Stimulated activated CD8-positive, alpha-beta memory T cell treated with anti-CD3 and anti-CD28 coated beads, Interleukin-2, amount 100 ng/mL, for 48 hours (primary cell): Measurements from ENCODE around the gene FAM120A.
A peak's percentile ranks its signal among the peaks of the same experiment; 100 is the strongest.
"Not testable (repeated sequence)": the region's sequence is repeated elsewhere in the genome, so short reads cannot be mapped to it uniquely, and the experiment has no call there.

Experiments used
- DNase-seq, 2 donors: peaks; one replicate each; pipeline ENCODE4 v3.0.0-alpha.2; 2020; ENCODE audit warnings: low read depth in 2 of 2

FAM120A gene

DNA sequence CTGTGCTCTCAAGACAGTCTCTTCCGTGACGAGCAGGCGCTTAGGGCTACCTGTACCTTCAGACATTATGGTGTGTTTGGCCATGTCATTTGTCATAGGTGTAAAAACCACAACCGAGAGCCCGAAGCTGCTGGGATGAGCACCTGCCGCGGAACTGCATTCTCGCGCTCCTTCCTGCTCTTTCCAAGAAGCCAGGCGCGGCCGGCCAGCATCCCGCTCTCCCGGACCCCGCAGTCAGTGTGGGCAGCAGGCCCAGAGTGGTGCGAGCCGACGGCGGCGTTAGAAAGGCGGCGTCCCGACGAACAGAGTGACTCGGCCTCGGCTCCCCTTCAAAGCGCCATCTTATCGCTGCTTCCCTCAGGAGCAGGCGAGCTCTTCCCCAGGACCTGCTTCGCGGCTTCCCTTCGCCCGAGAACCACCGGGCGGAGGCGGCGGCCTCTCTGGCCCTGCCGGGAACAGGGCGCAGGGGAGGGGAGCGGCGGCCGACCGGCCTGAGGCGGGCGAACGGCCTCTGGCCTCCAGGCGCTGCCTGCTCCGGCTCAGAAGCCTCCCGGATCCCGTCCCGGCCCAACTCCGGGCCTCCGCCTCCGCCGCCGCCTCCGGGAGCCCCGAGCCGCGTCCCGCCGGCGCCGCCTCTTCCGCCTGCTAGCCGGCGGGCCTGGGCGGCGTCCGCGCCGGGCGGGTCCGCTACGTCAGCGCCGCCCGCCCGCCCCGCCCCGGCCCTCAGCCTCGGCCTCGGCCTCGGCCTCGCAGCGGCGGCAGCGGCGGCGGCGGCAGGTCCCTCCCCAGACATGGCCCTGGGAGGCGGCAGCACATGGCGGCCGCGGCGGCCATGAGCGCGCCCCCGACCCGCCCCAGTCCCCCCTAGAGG is at the start of gene FAM120A:
Gene FAM120A (plus strand): TSS at position 741 of the 871 bp plus-strand sequence. CDS start 231 bp downstream, outside the sequence.
- DNase-seq = peak; percentile 53 to 65

DNA sequence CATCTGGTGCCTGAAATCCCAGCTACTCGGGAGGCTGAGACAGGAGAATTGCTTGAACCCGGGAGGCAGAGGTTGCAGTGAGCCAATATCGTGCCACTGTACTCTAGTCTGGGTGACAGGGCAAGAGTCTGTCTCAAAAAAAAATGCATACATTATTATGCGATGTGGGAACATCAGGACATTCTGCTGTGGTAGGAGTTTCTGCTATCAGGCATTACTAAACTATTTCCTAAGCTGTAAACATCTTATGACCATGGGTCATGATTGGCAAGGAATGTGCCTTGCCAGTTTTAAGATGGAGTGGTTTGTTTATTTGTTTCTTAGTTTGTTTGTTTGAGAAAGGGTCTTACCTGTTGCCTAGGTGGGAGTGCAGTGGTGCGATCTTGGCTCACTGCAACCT is 45.1 kb upstream of the FAM120A start:
- no peak for DNase-seq

DNA sequence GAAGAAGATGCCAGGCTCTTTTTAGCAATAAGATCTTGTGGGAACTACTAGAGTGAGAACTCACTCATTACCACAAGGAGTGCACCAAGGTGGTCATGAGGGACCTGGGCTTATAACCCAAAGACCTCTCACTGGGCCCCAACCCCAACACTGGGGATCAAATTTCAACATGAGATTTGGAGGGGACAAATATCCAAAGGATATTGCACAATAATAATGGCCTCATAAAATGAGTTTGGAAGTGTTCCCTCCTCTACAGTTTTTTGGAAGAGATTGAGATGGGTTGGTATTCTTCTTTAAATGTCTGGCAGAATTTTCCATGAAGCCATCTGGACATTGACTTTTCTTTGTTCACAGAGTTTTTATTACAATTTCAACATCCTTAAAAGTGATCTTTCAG is 38.0 kb upstream of the FAM120A start:
- no peak for DNase-seq

DNA sequence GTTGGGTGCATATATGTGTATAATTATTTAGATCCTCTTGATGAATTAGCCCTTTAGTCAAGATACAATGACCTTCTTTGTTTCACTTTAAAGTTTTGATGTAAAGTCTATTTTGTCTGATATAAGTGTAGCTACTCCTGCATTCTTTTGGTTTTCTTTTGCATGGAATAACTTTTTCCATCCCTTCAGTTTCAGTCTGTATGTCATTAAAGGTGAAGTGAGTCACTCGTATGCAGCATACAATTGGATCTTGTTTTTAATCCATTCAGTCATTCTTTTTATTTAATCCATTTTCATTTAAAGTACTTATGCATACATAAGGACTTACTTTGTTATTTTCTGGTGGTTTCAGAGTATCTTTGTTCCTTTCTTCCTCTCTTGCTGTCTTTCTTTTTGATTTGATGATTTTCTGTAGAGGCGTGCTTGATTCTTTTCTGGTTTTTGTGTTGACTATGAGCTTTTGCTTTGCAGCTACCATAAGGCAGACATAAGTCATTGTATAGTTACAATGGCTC is 36.3 kb upstream of the FAM120A start:
- no peak for DNase-seq

- DNase-seq = no peak
Measured at GRCh38 chr9:93416530-93417235, 34.8 kb upstream of the FAM120A start.

- DNase-seq = no peak
Measured at GRCh38 chr9:93417538-93417937, 33.9 kb upstream of the FAM120A start.

DNA sequence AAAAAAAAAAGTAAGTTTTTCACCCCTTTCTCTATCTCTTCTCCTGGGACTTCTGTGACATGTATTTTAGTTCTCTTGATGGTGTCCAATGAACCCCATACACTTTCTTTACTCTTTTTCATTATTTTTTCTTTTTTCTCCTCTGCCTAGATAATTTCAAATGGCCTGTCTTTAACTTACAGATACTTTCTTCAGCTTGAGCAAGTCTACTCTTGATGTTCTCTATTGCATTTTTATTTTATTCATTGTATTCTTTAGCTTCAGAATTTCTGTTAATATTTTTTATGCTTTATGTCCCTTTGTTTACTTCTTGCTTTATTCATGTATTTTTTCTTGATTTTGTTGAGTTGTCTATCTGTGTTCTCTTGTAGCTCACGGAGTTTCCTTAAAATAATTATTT is 32.5 kb upstream of the FAM120A start:
- DNase-seq = no peak

GRCh38 chr9:93422977-93423616 is 28.4 kb upstream of the FAM120A start:
- no peak for DNase-seq

GRCh38 chr9:93427655-93428379 is 23.7 kb upstream of the FAM120A start:
- no peak for DNase-seq

DNA sequence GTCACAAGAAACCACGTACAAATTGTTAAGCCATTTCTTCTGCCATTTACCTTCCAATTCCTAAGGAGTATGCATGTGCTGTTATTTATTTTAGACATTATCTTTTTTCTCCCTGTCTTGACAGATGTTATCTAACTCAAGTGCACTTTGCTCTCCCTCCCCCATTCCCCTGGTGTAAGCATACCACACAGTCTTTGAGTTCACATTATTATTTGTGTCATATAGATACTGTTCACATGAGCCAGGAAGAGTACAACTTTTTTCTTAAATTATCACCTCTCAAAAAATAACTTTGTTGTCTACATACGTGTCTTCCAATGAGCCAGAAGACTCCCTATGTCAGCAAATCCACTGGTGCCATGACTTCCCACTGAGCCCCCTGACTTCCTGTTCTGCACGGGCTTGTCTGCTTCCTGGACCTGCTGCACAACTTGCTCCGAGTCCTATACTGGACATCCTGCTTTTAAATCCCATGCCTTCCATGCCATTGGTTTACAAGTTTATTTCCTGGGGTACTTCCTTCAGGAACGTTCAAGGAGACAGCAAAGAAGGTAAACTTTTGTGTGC is 19.9 kb upstream of the FAM120A start:
- no peak for DNase-seq

- no peak for DNase-seq
Measured at GRCh38 chr9:93432964-93433363, 18.5 kb upstream of the FAM120A start.

DNA sequence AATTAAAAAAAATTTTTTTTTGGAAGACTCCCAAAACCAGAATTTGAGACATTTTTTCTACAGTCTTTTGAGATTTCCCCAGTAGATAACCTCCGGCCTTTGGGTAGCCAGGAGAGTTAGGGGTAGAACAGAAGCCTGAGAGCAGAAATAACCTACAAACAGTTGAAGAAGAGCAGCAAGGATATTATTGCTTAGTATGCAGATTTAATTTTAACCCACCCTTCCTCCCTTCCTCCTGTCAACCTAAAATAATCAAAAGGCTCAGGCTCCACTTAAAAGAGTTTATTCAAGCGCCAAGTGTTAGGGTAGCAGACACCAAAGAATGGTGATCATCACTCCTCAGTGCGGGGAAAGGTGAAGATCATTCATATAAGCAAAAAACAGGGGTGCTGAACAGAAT is 17.4 kb upstream of the FAM120A start:
- no peak for DNase-seq

- DNase-seq = no peak
Measured at GRCh38 chr9:93435386-93435785, 16.1 kb upstream of the FAM120A start.

- DNase-seq = no peak
Measured at GRCh38 chr9:93436218-93436617, 15.3 kb upstream of the FAM120A start.

DNA sequence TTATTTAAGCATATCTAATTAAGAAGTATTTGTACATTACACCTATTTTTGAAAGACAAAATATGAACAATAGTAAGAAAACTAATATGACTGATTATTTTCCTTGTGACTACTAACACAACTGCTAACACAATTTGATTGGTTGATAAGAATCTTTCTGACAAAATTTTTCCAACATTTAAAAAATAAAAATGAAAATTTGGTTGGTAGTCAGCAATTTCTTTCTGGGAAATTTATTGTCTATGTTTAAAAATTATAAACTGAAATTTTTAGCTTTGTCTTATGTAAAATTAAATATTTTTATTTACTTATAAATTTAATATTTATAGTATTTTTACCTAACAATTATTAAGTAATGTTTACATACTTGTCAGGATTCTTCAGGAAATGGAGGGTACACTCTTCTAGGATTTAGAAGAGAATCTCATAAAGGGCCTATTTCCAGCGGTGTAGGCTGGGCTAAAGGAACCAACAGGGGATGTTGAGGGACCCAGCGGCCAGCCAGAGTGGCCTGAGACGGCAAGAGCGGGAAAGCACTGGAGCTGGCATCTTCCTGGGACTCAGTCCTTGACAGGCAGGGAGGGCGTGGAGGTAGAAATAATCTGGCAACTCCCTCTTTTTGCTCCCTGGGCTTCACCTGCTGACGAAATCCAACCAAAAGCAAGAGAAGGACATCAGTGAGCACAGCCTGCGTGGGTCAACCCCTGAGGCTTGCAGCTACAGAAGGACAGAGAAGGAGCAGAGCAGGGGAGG is 14.7 kb upstream of the FAM120A start:
- DNase-seq = no peak

DNA sequence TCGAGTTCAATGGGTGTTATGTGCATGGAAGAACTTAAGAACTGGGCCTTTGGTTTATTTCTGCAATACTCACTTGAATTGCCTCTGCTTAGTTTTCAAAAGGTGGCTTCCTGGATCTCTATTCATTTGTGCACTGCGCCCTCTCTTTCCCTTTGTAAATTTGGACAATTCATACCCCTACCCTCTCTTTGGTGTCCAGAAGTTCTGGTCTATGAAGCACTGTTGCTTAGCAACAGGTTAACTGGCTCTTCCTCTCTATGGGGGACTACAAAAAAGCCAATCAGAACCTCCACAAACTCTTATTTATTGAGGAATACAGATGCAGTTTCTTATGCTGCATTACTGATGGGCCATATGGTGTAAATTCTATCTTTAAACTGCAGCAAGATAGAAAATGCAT is 13.5 kb upstream of the FAM120A start:
- DNase-seq = no peak

DNA sequence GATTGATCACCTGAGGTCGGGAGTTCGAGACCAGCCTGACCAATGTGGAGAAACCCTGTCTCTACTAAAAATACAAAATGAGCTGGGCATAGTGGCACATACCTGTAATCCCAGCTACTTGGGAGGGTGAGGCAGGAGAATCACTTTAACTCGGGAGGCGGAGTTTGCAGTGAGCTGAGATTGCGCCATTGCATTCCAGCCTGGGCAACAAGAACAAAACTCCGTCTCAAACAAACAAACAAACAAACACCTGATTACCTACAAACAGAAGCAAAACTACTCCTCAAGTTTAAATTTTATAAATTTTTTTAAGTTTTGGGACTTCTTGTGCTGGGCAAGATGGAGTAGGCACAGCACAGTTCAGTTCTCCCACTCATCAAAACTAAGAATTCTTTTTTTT is 12.2 kb upstream of the FAM120A start:
- not testable (repeated sequence) for DNase-seq

DNA sequence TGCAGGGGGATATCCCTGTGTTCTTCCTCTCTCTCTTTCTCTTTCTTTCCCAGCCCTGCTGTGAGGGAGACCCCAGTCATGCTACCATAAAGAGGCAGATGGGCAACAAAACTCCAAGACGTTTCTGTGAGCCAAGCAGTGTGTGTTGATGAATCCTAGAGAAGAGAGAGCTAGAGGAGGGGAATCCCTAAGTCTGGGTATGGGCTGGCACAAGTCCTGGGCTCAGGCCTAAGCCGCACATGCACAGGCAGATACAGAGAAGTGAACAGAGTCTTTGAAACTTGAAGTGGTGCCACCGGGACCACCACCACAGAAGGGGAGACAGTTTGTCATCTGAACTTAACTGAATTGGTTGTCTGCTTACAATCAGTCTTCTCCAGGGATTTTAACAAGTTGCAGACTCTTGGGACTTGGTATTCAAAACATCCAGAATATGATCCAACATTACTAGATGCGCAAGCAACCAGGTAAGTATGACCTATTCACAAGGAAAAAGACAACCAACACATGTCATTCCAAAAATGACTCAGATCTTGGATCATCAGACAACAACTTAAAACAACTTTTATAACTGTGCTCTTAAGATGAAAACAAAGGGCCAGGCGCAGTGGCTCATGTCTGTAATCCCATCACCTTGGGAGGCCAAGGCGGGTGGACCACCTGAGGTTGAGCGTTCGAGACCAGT is 10.4 kb upstream of the FAM120A start:
- DNase-seq = no peak

DNA sequence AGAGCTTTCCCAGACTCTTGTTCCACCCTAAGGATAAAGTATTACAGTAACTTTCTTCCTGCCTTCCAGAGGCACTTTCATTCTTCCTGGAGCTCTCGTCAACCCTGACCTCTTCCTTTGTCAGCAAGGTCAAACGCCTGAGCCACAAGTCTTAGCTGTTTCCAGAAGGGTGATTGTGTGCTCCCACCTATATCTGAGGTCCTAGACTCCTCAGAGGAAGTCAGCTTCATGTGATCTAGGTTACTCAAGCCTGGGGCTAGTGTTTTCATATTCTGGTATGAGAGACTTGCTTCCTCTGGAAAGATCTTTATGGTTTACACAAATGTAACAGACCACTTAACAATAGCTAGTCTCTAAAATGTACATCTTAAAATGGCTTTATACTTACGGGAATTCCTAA is 5.4 kb upstream of the FAM120A start:
- no peak for DNase-seq

DNA sequence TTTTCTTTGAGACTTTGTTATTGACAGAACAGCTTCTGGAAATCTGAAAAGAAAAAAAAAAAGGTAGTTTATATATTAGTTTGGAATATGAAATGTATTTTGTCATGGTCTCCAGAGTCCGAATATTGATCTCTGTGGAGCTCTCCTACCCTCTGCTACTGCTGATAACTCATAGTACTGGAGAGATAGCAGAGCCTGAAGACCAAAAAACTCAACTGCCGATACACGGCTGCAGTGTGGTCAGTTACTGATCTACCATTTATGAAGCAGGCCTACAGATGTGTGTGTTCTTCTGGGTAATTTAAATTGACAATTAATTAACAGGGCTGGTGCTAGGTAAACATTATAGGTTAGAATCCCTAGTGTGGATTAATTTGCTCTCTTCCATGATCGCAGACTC is 3.8 kb upstream of the FAM120A start:
- no peak for DNase-seq
